GM23248 (cell line): ENCODE data around the gene ZCCHC8.
"Not testable (repeated sequence)": the region's sequence is repeated elsewhere in the genome, so short reads cannot be mapped to it uniquely, and the experiment has no call there.

Experiments used
- EZH2 ChIP-seq: fragments of 200-600 bp; sonication (generic); IDR thresholded peaks from 2 replicates; pipeline ENCODE4 v1.6.1; 2018; ENCODE audit warnings: antibody characterized with exemption, mild to moderate bottlenecking; ENCODE audit not compliant: insufficient read depth, poor library complexity, severe bottlenecking
- EZH2phosphoT487 ChIP-seq: fragments of 200-600 bp; sonication (generic); IDR thresholded peaks from 2 replicates; pipeline ENCODE4 v1.6.1; 2018; ENCODE audit warnings: antibody characterized with exemption, moderate library complexity, mild to moderate bottlenecking, low read depth; ENCODE audit not compliant: insufficient read depth

DNA sequence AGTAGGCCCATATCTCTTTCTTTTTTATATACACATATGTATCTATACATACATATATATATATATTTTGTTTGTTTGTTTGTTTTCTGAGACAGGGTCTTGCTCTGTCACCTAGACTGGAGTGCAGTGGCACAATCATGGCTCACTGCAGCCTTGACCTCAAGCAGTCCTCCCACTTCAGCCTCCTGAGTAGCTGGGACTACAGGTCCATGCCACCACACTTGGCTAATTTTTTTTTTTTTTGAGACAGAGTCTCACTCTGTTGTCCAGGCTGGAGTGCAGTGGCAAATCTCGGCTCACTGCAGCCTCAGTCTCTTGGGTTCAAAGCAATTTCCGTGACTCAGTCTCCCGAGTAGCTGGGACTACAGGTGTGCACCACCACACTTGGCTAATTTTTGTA, 12.9 kb downstream of the ZCCHC8 start:
- TF ChIP-seq EZH2, EZH2phosphoT487: not testable (repeated sequence)
